LNCaP clone FGC (cell line): Measurements from ENCODE around the gene EEPD1.

Experiments
- DNase-seq: peaks from one replicate; pipeline ENCODE4 v3.0.0-alpha.2; 2011; ENCODE audit warnings: low read depth
- H3K4me3 ChIP-seq: 2 replicates; pipeline ENCODE4 v1.5.1; 2011; ENCODE audit warnings: mild to moderate bottlenecking, low read depth, low read length, control low read depth
- TF ChIP-seq, protein P1 (sequence below): IDR thresholded peaks from 2 replicates; pipeline ENCODE4 v1.5.1; 2012; ENCODE audit warnings: mild to moderate bottlenecking; ENCODE audit not compliant: control insufficient read depth, insufficient read depth; ENCODE audit errors: extremely low read depth

Gene EEPD1

GRCh38 chr7:36306222-36306621, 153.2 kb downstream of the EEPD1 start:
- H3K4me3 ChIP-seq, result no peak overlapping the region
- TF ChIP-seq, protein P1, sequence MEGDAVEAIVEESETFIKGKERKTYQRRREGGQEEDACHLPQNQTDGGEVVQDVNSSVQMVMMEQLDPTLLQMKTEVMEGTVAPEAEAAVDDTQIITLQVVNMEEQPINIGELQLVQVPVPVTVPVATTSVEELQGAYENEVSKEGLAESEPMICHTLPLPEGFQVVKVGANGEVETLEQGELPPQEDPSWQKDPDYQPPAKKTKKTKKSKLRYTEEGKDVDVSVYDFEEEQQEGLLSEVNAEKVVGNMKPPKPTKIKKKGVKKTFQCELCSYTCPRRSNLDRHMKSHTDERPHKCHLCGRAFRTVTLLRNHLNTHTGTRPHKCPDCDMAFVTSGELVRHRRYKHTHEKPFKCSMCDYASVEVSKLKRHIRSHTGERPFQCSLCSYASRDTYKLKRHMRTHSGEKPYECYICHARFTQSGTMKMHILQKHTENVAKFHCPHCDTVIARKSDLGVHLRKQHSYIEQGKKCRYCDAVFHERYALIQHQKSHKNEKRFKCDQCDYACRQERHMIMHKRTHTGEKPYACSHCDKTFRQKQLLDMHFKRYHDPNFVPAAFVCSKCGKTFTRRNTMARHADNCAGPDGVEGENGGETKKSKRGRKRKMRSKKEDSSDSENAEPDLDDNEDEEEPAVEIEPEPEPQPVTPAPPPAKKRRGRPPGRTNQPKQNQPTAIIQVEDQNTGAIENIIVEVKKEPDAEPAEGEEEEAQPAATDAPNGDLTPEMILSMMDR, result no peak
- DNase-seq, result no peak

DNA sequence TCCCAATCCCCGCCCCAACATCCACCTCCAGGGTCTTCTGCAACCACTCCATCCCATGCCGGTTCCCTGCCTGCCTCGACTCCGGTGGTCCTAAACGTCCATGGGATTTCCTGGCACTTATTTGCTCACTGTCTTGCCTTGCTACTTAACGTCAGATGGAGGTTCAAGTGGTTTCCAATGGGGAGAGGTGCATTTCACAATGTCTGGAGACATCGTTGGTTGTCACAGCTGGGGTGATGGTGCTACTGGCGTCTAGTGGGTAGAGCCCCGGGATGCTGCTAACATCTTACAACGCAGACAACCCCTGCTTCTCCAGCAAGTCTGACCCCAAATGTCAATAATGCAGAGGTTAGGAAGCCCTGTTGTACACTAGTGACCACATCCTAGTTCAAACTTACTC, 153.7 kb downstream of the EEPD1 start:
- H3K4me3 ChIP-seq, result no peak overlapping the region
- no peak for DNase-seq
- TF ChIP-seq, protein P1, result no peak

DNA sequence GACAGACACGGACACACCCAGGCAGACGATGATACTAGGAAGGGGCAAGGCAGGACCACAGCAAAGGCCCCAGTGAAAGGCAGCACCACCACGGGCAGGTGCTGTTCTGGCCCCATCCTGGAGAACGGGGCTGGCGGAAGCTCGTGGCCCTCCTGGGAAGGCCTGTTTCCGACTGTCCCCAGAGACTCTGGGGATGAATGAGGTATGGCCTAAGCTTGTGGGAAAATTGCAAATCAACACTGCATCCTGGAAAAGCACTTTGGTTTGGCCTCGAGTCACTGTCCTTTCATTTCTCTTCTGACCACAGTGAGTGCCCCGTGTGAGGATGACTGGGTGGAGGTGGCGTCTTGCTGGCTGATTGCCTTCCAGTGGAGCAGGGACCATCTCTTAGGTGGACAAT, 155.0 kb downstream of the EEPD1 start:
- no peak for DNase-seq
- TF ChIP-seq, protein P1, result no peak
- no peak overlapping the region for H3K4me3 ChIP-seq

DNA sequence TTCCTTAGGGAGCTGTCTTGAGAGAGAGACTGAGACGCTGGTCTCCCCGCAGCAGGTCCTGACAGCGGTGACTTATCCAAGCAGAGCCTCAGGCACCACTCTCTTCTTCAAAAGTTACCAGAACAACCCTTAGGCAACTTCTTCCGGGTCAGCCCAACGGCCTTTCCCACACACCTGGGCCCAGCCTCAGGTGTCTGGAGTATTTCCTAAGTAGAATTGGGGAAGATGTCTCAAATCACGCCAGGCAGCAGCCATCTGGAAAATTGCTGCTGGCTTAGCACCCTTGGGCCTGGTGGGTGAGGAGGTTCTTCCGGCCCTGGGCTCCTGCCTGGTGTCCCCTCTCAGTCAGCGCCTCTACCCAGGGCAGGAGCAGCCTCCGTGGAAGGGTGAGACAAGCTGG, 156.2 kb downstream of the EEPD1 start:
- no peak for DNase-seq
- TF ChIP-seq, protein P1, result no peak
- no peak overlapping the region for H3K4me3 ChIP-seq

DNA sequence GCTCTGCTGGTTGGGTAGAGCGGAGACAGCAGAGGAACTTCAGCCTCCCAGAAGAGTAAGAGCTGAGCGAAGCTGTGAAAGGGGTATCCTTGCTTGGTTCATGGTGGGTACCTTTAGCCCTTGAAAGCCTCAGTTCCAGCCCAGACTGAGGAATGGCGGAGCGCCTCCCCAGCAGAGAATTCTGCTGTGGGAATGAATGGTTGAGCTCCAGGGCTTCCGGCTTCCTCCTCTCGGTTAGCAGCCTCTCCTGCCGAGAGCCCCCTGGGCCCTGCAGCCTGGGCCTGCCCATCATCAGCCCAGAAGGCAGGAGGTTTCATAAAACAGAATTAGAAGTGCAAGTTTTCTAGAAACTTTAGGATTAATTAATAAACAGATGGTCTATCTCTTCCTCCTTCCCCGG, 156.7 kb downstream of the EEPD1 start:
- H3K4me3 ChIP-seq, result no peak overlapping the region
- TF ChIP-seq, protein P1, result no peak
- DNase-seq, result no peak

DNA sequence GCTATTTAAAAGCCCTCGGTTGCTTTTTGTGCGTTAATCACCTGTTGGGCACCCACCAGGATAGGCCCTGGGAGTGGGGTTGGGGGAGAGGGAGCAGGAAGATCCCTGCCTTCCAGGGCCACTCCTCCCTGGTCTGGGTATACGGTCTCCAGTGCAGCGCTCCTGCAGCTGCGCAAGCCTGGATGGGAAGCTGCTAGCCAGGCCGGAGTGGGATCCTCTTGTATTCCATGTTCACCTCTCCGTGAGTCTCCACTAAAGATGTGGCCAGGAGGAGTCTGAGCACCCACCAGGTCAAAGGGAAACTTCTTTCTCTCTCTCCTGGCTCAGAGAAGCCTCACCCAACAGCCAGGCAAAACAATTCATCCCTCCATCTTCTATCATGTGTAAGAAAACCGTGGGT, 157.8 kb downstream of the EEPD1 start:
- H3K4me3 ChIP-seq, result no peak overlapping the region
- TF ChIP-seq, protein P1, result no peak
- no peak for DNase-seq

GRCh38 chr7:36311539-36311938, 158.5 kb downstream of the EEPD1 start:
- TF ChIP-seq, protein P1, result no peak
- DNase-seq, result no peak
- no peak overlapping the region for H3K4me3 ChIP-seq
